ENCODE measurements around the gene HEATR5A. TPM values are rescaled to one million over a fixed set of nuclear protein-coding genes. Genes with fewer than 3 reads are reported as not detected.

HEATR5A gene
- total and polyA plus RNA-seq, 9 of the 15 experiments (the other 6 are each of a cell fraction or from before 2014, with no cell fraction given): 8.0 to 50.9 (median 23.0) TPM

DNA sequence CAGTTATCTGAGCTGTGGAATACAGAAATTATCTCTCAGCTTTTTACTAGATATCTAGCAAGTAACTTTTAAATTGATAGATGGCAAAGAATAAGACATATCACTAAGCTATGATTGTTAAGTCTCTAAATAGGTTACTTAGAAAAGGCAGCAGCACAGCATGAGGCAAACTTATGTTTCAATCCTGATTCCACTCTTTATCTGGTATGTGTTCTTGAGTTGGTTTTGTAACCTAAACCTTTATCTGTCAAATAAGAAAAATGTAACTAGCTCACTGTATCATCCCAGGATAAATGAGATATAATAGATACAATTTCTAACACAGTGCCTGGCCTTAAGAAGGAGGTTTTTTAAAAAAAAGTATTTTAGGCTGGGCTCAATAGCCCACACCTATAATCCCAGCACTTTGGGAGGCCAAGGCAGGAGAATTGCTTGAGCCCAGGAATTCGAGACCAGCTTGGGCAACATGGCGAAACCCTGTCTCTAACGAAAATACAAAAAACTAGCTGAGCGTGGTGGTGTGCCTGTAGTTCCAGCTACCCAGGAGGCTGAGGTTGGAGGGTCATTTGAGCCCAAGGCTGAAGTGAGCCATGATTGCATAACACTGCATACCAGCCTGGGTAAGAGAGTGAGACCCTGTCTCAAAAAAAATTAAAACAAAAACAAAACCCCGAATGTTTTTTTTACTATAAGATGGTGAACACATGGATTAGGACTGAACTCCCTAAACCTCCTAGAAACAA is 56.8 kb downstream of the HEATR5A start:
- intact Hi-C loops (cut with micrococcal nuclease) (no loop called here), in situ Hi-C loops (cut with MboI) (loop anchor here (25.0 kb wide), 1 partner anchor 701 kb away; no protein-coding TSS in a partner anchor)
- H3K27ac ChIP-seq (ENCODE audit: extremely low read depth, low read depth, low read length): no peak overlapping the region
- CTCF ChIA-PET (ENCODE audit: low intra/inter-chr PET ratio): no interaction called here
- H3K9ac ChIP-seq (ENCODE audit: insufficient read depth in 1 of 2, low read depth in 2 of 2, low read length in 2 of 2): no peak overlapping the region
- WGBS (ENCODE audit: insufficient coverage, low coverage, missing lambda C conversion rate): 89% methylated on average over 4 of the region's 5 CpGs
- no peaks in the 10 kb centered on the region for H3K9me3 ChIP-seq (replicated peaks; ENCODE audit: control insufficient read depth, insufficient read depth, low read depth, low read length)
- H3K4me1 ChIP-seq (replicated peaks in 1 of 2; ENCODE audit: control insufficient read depth in 2 of 2, insufficient read depth in 2 of 2, low read length in 2 of 2): no peaks in the 10 kb centered on the region
- H3K27me3 ChIP-seq (ENCODE audit: control insufficient read depth in 2 of 2, insufficient read depth in 2 of 2, low read length in 2 of 2): no peaks in the 10 kb centered on the region
- POLR2A ChIA-PET: no interaction called here
- ATAC-seq: no peak
- H3K79me2 ChIP-seq (ENCODE audit: control insufficient read depth, insufficient read depth, low read length): no peaks in the 10 kb centered on the region
- H3K9me1 ChIP-seq (ENCODE audit: control insufficient read depth, insufficient read depth, low read length): no peaks in the 10 kb centered on the region
- FAIRE-seq: no peak
- TF ChIP-seq NELFE (IDR thresholded peaks at IDR 0.05; ENCODE audit: insufficient read depth, insufficient read length) (no peak), ZFP30 (CRISPR knock-in tag; IDR thresholded peaks at IDR 0.05; ENCODE audit: borderline replicate concordance) (no peak), WHSC1 (IDR thresholded peaks at IDR 0.05; ENCODE audit: low read length) (no peak), ARID4B (CRISPR knock-in tag; IDR thresholded peaks at IDR 0.05) (no peak), NFIC (IDR thresholded peaks at IDR 0.05) (no peak), CBX8 (IDR thresholded peaks at IDR 0.05; ENCODE audit: borderline replicate concordance, extremely low read depth, low read depth, low read length, poor library complexity, severe bottlenecking) (no peak)
- TF ChIP-seq, protein P1, sequence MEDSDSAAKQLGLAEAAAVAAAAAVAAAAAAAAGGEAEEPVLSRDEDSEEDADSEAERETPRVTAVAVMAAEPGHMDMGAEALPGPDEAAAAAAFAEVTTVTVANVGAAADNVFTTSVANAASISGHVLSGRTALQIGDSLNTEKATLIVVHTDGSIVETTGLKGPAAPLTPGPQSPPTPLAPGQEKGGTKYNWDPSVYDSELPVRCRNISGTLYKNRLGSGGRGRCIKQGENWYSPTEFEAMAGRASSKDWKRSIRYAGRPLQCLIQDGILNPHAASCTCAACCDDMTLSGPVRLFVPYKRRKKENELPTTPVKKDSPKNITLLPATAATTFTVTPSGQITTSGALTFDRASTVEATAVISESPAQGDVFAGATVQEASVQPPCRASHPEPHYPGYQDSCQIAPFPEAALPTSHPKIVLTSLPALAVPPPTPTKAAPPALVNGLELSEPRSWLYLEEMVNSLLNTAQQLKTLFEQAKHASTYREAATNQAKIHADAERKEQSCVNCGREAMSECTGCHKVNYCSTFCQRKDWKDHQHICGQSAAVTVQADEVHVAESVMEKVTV (CRISPR knock-in tag; IDR thresholded peaks at IDR 0.05): no peak
- TF ChIP-seq, protein P2, sequence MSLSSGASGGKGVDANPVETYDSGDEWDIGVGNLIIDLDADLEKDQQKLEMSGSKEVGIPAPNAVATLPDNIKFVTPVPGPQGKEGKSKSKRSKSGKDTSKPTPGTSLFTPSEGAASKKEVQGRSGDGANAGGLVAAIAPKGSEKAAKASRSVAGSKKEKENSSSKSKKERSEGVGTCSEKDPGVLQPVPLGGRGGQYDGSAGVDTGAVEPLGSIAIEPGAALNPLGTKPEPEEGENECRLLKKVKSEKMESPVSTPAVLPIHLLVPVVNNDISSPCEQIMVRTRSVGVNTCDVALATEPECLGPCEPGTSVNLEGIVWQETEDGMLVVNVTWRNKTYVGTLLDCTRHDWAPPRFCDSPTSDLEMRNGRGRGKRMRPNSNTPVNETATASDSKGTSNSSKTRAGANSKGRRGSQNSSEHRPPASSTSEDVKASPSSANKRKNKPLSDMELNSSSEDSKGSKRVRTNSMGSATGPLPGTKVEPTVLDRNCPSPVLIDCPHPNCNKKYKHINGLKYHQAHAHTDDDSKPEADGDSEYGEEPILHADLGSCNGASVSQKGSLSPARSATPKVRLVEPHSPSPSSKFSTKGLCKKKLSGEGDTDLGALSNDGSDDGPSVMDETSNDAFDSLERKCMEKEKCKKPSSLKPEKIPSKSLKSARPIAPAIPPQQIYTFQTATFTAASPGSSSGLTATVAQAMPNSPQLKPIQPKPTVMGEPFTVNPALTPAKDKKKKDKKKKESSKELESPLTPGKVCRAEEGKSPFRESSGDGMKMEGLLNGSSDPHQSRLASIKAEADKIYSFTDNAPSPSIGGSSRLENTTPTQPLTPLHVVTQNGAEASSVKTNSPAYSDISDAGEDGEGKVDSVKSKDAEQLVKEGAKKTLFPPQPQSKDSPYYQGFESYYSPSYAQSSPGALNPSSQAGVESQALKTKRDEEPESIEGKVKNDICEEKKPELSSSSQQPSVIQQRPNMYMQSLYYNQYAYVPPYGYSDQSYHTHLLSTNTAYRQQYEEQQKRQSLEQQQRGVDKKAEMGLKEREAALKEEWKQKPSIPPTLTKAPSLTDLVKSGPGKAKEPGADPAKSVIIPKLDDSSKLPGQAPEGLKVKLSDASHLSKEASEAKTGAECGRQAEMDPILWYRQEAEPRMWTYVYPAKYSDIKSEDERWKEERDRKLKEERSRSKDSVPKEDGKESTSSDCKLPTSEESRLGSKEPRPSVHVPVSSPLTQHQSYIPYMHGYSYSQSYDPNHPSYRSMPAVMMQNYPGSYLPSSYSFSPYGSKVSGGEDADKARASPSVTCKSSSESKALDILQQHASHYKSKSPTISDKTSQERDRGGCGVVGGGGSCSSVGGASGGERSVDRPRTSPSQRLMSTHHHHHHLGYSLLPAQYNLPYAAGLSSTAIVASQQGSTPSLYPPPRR (CRISPR knock-in tag; IDR thresholded peaks at IDR 0.05; ENCODE audit: borderline replicate concordance): no peak
- DNase-seq (ENCODE audit: extremely low read depth in 1 of 4, low spot score in 3 of 4): no peak
- H2AFZ ChIP-seq (ENCODE audit: low read depth, low read length): no peak overlapping the region
- H3K4me2 ChIP-seq (ENCODE audit: insufficient read depth, low read length): no peak overlapping the region
- no TSS peak for BruUV-seq (replicated peaks)
- H4K20me1 ChIP-seq (replicated peaks; ENCODE audit: control insufficient read depth, insufficient read depth, low read length): no peaks in the 10 kb centered on the region
- peaks cover 18% of the 10 kb centered on the region; the same call in 2 of the 3 replicates for H3K36me3 ChIP-seq (ENCODE audit: control insufficient read depth, insufficient read depth, low read length)
- H3K4me3 ChIP-seq: no peak overlapping the region
